Measurements from ENCODE around the gene MKNK2.
A peak's percentile ranks its signal among the peaks of the same experiment; 100 is the strongest.

Gene MKNK2

GRCh38 chr19:2058570-2059421, 7.8 kb upstream of the MKNK2 start:
- no peak for FAIRE-seq

GRCh38 chr19:2057484-2058469, 6.7 kb upstream of the MKNK2 start:
- DNase-seq (ENCODE audit: insufficient read length, low spot score) (no peak), FAIRE-seq (no peak)

More at GRCh38 chr19:2058570-2059421, 7.8 kb upstream of the MKNK2 start:
- no peak for DNase-seq (ENCODE audit: insufficient read length, low spot score)

DNA sequence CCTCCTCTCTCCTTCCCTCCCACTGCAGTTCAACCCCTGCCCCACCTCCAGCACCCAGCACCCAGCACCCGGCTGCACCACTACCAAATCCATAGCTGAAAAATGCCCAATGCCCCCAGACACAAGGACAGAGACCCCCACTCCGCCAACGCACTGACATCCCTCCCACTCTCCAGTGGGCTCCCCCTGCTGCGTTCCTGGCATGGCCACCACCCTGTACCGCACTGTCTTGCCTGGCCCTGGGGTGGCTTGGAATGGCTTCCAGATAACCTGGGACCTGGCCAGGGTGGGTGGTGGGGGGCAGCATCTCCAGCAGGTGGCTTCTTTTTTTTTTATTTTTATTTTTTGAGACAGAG, 5.8 kb upstream of the MKNK2 start:
- DNase-seq (ENCODE audit: insufficient read length, low spot score) (no peak), FAIRE-seq (no peak)

- DNase-seq (ENCODE audit: insufficient read length, low spot score) (no peak), FAIRE-seq (peak; percentile 73)
Measured at GRCh38 chr19:2055931-2056836, 5.1 kb upstream of the MKNK2 start.

- DNase-seq (ENCODE audit: insufficient read length, low spot score) (no peak), FAIRE-seq (no peak)
Measured at GRCh38 chr19:2054763-2055162, 3.7 kb upstream of the MKNK2 start.

- no peak for FAIRE-seq
- no peak for DNase-seq (ENCODE audit: insufficient read length, low spot score)
Measured at GRCh38 chr19:2053601-2054389, 2.8 kb upstream of the MKNK2 start.

- no peak for DNase-seq (ENCODE audit: insufficient read length, low spot score)
- peak; percentile 84 for FAIRE-seq
Measured at GRCh38 chr19:2051773-2052704, 995 bp upstream of the MKNK2 start.

- FAIRE-seq (no peak), DNase-seq (ENCODE audit: insufficient read length, low spot score) (no peak)
Measured at GRCh38 chr19:2050349-2050990, 574 bp downstream of the MKNK2 start.

DNA sequence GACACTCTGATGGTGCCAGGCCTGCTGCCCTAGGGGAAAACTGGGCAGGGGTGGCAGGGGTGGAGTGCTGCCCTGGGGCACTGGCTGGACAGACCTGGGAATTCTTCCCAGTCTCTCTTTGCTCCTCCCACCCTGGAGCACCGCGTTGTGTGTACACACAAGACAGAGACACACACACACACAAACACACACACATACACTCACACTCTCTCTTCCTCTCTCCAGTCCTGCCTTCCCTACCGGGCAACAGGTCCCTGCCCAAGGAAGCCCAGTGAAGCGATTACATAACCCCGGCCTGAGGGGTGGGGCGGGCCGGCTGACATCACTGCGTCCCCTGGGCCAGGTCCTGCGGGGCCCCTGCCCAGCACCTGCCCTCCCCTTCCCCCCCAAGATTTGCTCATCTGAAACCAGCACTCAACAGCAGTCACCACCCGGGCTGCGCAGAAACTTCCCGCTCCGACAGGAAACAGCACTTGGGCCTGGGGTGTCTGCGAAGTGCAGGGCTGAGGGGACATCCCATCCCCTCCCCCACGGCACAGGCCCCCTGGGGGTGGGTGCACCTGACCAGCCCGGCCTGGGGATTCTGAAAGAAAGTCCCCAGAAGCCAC, 1.2 kb downstream of the MKNK2 start:
- DNase-seq (ENCODE audit: insufficient read length, low spot score) (peak; percentile 73), FAIRE-seq (peak; percentile 92)

GRCh38 chr19:2048959-2049740, 1.9 kb downstream of the MKNK2 start:
- FAIRE-seq, result no peak
- DNase-seq (ENCODE audit: insufficient read length, low spot score), result no peak

GRCh38 chr19:2048104-2048958, 2.7 kb downstream of the MKNK2 start:
- no peak for DNase-seq (ENCODE audit: insufficient read length, low spot score)
- no peak for FAIRE-seq

DNA sequence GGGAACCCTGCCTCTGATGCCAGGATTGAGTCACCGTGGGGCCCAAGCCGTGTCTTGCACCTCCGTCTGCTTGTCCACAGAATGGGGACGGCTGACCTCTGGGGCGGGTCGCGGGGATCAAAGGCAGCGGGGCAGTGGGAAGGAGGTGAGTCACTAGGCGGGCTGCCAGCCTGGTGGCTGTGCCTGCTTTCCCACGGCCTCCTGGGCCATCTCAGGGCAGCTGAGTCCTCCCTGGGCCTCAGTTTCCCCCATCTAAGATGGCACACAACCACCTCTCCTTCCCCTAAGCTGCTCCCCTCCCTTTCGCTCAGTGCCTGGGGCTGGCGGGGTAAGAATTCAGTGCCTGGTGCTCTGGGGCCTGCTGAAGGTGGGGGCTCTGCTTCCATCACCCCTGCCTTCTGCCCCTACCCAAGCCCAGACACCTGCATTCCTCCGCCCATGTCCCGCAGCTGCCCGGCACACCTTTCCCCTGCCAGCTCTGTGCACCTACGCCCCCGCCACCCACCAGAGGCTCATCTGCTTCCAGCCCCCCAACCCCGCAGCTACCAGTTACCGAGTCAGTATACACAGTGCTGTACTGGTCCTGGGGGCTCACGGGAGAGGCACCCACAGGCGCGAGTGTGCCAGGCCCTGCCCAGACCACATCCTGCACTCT, 3.5 kb downstream of the MKNK2 start:
- FAIRE-seq (no peak), DNase-seq (ENCODE audit: insufficient read length, low spot score) (no peak)

GRCh38 chr19:2047076-2047448, 4.0 kb downstream of the MKNK2 start:
- FAIRE-seq, result no peak

GRCh38 chr19:2046046-2046907, 4.8 kb downstream of the MKNK2 start:
- DNase-seq (ENCODE audit: insufficient read length, low spot score), result no peak
- FAIRE-seq, result no peak

More at GRCh38 chr19:2047076-2047448, 4.0 kb downstream of the MKNK2 start:
- DNase-seq (ENCODE audit: insufficient read length, low spot score), result no peak

All from GM19239 (cell line).